Fibroblast of skin of abdomen (primary cell): ENCODE data around the gene PIKFYVE.
"Not testable (repeated sequence)": the region's sequence is repeated elsewhere in the genome, so short reads cannot be mapped to it uniquely, and the experiment has no call there.

Source experiments
- DNase-seq: peaks from one replicate; pipeline ENCODE4 v3.0.0-alpha.2; 2013

PIKFYVE gene

DNA sequence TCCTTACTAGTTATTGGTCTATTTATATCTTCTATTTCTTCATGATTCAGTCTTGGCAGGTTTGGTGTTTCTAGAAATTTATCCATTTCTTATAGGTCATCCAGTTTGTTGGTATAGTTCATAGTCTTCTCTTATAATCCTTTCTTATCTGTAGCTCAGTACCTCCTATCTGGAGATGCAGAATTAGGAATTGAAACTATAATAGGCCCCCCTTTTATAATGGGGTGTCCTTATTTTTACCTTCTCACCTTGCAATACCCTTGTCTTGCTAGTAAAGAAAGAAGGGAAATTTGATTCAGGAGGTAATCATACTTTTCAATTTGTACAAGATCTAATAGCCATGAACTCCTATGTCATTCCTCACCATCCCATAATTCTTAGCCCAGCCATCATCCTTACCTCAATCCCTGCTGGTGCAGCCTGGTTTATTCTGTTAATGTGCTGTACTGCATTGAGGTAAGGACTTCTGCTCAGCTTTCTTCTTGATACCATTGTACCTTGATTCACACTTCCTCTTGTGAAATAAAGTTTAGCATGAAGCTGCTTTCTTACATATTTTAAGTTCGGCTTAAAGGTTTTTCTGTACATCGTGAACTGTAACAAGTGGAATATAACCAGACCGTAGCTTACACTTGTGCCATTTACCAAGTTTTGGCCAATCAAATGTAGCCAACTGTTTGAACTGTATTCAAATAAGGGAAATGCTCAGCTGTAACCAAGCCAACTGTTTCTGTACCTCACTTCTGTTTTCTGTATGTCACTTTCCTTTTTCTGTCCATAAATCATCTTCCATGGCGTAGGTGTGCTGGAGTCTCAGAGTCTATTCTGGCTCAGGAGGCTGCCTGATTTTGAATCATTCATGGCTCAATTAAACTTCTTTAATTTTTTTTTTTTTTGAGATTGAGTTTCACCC lies 100.4 kb downstream of the PIKFYVE start:
- no peak for DNase-seq

DNA sequence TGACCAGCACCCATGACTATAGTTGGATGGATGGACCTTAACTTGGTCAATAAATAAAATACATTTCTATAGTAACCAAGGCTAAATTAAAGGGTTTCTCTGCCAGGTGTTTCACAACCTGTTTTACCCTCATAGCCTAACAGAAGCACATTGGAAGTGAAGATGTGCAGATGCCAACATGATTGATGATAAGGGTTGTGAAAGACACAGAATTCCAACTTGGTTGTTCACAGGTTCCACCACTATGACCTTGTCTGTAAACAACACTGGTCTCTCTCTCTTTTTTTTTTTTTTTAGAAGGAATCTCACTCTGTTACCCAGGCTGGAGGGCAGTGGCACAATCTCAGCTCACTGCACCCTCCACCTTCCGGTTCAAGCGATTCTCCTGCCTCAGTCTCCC lies 103.0 kb downstream of the PIKFYVE start:
- peak; percentile 4 for DNase-seq

DNA sequence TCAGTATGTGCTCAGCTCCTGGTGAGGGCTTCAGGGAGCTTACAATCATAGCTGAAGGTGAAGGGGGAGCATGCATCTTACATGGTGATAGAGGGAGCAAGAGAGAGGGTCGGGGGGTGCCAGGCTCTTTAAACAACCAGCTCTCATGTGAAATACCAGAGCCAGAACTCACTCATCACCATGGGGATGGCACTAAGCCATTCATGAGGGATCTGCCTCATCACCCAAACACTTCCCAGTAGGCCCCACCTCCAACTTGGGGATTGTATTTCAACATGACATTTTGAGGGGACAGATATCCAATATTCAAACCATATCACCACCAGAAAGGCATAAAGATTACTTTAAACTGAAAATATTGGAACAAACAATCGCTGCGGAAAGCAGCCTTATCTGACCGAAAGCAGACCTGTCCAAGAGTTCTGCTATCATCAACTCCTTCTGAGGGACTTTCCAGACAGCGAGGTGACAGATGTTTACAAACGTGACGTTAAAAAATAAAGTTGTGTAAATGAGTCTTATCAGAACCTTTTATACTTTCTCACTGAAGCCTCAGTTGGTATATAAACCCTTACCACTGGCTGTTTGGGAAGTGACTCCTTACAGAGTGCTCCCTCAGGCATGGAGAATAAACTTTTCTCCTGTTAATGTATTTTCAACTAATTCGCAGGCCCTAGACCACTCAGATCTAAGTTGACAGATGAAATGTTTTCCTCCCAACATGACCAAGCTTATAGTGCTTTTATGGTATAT lies 105.0 kb downstream of the PIKFYVE start:
- DNase-seq, result peak; percentile 26

DNA sequence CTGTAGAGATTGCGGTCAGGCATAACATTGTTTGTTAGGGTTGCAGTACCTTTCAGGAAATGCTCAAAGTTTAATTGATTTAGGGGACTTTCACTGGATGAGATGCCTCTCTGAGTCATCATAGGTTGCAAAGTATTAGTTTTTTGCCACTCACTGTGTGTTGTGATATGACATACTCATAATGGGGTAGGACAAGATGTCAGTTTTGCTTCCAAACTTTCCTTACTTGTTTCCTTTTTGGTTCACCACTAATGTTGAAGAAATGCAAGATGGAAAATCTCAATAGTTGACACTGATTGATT lies 105.5 kb downstream of the PIKFYVE start:
- no peak for DNase-seq

GRCh38 chr2:208373460-208374089 lies 107.5 kb downstream of the PIKFYVE start:
- peak; percentile 38 for DNase-seq

GRCh38 chr2:208375491-208376068 lies 109.5 kb downstream of the PIKFYVE start:
- DNase-seq, result no peak

DNA sequence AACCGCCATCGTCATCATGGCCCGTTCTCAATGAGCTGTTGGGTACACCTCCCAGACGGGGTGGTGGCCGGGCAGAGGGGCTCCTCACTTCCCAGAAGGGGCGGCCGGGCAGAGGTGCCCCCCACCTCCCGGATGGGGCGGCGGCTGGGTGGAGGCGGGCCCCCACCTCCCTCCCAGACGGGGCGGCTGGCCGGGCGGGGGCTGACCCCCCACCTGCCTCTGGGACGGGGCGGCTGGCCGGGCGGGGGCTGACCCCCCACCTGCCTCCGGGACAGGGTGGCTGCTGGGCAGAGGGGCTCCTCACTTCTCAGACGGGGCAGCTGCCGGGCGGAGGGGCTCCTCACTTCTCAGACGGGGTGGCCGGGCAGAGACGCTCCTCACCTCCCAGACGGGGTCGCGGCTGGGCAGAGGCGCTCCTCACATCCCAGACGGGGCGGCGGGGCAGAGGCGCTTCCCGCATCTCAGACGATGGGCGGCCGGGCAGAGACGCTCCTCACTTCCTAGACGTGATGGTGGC lies 111.3 kb downstream of the PIKFYVE start:
- not testable (repeated sequence) for DNase-seq

- no peak for DNase-seq
Observed at GRCh38 chr2:208379192-208379591, 113.1 kb downstream of the PIKFYVE start.

GRCh38 chr2:208384637-208385036 lies 118.6 kb downstream of the PIKFYVE start:
- DNase-seq, result no peak

GRCh38 chr2:208386541-208386940 lies 120.5 kb downstream of the PIKFYVE start:
- DNase-seq, result no peak

- no peak for DNase-seq
Observed at GRCh38 chr2:208389940-208390339, 123.9 kb downstream of the PIKFYVE start.

DNA sequence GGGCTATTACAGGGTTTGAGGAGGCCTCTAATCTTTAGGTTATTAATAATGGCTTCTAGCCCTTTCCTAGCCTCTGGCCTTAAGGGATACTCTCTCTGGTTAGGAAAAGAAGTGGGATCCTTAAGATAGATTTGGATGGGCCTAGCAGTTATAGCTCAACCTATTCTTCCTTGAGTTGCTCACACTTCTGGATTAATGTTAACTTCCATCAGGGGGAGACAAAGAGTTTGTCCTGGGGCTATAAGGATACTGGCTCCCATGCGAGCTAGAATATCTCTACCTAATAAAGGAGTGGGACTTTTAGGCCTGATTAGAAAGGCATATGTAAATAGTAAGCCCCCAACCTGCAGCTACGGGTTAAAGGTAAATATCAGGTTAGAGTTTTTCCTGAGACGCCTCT lies 126.2 kb downstream of the PIKFYVE start:
- no peak for DNase-seq

GRCh38 chr2:208396796-208397195 lies 130.7 kb downstream of the PIKFYVE start:
- DNase-seq, result not testable (repeated sequence)

GRCh38 chr2:208399201-208399600 lies 133.1 kb downstream of the PIKFYVE start:
- DNase-seq, result no peak

GRCh38 chr2:208406474-208407451 lies 140.7 kb downstream of the PIKFYVE start, which contains the start of gene PTH2R:
PTH2R (plus strand) TSS chr2:208406792; CDS start chr2:208407044, 252 bp downstream.
- peak; percentile 6 for DNase-seq

DNA sequence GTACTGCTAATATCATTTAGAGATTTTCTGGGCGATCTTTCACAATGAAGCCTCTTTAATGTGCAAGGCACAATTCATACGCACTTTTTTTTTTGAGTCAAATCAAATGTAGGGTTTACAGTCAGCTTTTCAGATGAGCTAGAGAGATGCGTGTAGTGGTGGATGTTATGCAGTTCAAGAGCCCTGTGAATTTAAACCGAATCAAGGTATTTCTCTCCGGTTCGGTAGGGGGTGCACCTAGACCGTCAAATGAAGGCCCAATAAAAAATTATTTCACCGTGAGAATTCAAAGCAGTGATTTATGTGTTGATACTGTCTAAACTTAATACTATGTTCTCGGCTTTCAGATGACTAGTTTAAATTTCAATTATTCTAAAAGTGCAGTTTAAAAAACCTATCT lies 141.6 kb downstream of the PIKFYVE start:
- peak; percentile 2 for DNase-seq
